ENCODE measurements around the gene SLC17A2. TPM values are rescaled to one million over a fixed set of nuclear protein-coding genes. Genes with fewer than 3 reads are reported as not detected.
A peak's percentile ranks its signal among the peaks of the same experiment; 100 is the strongest.

Gene SLC17A2
- total RNA-seq = under 1 TPM in 1 of 5 experiments, not detected in 4; 0.15 TPM
- polyA plus RNA-seq = not detected
- not detected for total RNA-seq

GRCh38 chr6:25930532-25931410 lies at the start of gene SLC17A2:
TSS of gene SLC17A2 (minus strand) at chr6:25930691. CDS start at chr6:25925796, 4,895 bp downstream.
- H3K27ac ChIP-seq (ENCODE audit: low read depth, low read length) = no peak within 1 kb of the TSS
- DNase-seq (no peak), ATAC-seq (no peak)
- H3K27me3 ChIP-seq (ENCODE audit: control insufficient read depth in 2 of 2, insufficient read depth in 2 of 2, low read length in 2 of 2) = no peaks in the 10 kb centered on the region
- no peak within 1 kb of the TSS for H3K4me3 ChIP-seq (ENCODE audit: low read length)
- no peaks in the 10 kb centered on the region for H3K36me3 ChIP-seq (ENCODE audit: control insufficient read depth in 2 of 3, insufficient read depth in 3 of 3, low read length in 3 of 3)
- H3K9me3 ChIP-seq (ENCODE audit: control insufficient read depth in 2 of 3, low read length in 3 of 3) = no peaks in the 10 kb centered on the region
- no peaks in the 10 kb centered on the region for H3K4me1 ChIP-seq (ENCODE audit: control insufficient read depth in 2 of 2, insufficient read depth in 2 of 2, low read length in 2 of 2)
- ChIA-PET CTCF (no interaction called here), POLR2A (interaction anchor here (0.6 to 1.2 kb wide), 2 partner anchors 14 to 96 kb away, joined by 3 to 4 read pairs; no protein-coding TSS in a partner anchor)
- H3K27me3 Mint-ChIP-seq = peaks cover 0 to 10% (median 4%) of the 10 kb centered on the region in 5 donors
- no peak within 1 kb of the TSS for H3K4me3 Mint-ChIP-seq
- intact Hi-C loops (cut with micrococcal nuclease) = no loop called here
- peaks cover 0 to 16% (median 0%) of the 10 kb centered on the region in 7 donors for H3K4me1 Mint-ChIP-seq
- H3K9me3 Mint-ChIP-seq = peaks cover 0 to 3% (median 0%) of the 10 kb centered on the region in 11 donors
- H3K27ac Mint-ChIP-seq = no peak within 1 kb of the TSS
- H3K36me3 Mint-ChIP-seq = no peaks in the 10 kb centered on the region

- H3K9me3 ChIP-seq (ENCODE audit: control insufficient read depth in 2 of 3, low read length in 3 of 3) = no peaks in the 10 kb centered on the region
Measured at GRCh38 chr6:25975923-25976560, 45.6 kb upstream of the SLC17A2 start.

GRCh38 chr6:25973923-25974555 lies 43.5 kb upstream of the SLC17A2 start:
- Histone ChIP-seq H3K4me3 (ENCODE audit: low read length) (no peak overlapping the region), H3K36me3 (ENCODE audit: control insufficient read depth in 2 of 3, insufficient read depth in 3 of 3, low read length in 3 of 3) (peaks cover 16 to 85% (median 58%) of the 10 kb centered on the region in 3 experiments), H3K27ac (ENCODE audit: low read depth, low read length) (no peak overlapping the region), H3K27me3 (ENCODE audit: control insufficient read depth in 2 of 2, insufficient read depth in 2 of 2, low read length in 2 of 2) (no peaks in the 10 kb centered on the region), H3K4me1 (ENCODE audit: control insufficient read depth in 2 of 2, insufficient read depth in 2 of 2, low read length in 2 of 2) (peaks cover 4 to 7% of the 10 kb centered on the region in 2 donors), H3K9me3 (ENCODE audit: control insufficient read depth in 2 of 3, low read length in 3 of 3) (no peaks in the 10 kb centered on the region)
- no peak for DNase-seq
- POLR2A ChIA-PET = interaction anchor here (1.2 to 1.5 kb wide), 2 partner anchors 11 to 43 kb away, joined by 3 to 4 read pairs; partner anchors contain the start of gene TRIM38
- peaks cover 27 to 62% (median 49%) of the 10 kb centered on the region in 5 donors for H3K36me3 Mint-ChIP-seq
- H3K9me3 Mint-ChIP-seq = no peaks in the 10 kb centered on the region
- H3K27ac Mint-ChIP-seq = no peak overlapping the region
- H3K4me3 Mint-ChIP-seq = no peak overlapping the region
- no peaks in the 10 kb centered on the region for H3K27me3 Mint-ChIP-seq
- intact Hi-C loops (cut with micrococcal nuclease) = no loop called here
- no peak for ATAC-seq
- CTCF ChIA-PET = interaction anchor here (1.4 kb wide), 1 partner anchor 12 kb away, joined by 5 read pairs; no protein-coding TSS in a partner anchor
- peaks cover 20 to 66% (median 44%) of the 10 kb centered on the region in 7 donors for H3K4me1 Mint-ChIP-seq

More at GRCh38 chr6:25975923-25976560, 45.6 kb upstream of the SLC17A2 start:
- intact Hi-C loops (cut with micrococcal nuclease) = no loop called here
- ChIA-PET POLR2A (interaction anchor here (0.7 to 1.2 kb wide), 3 partner anchors 9 to 602 kb away, joined by 3 read pairs; no protein-coding TSS in a partner anchor), CTCF (no interaction called here)
- Mint-ChIP-seq H3K27ac (peak overlapping the region in 2 of 9 donors; percentile 48 to 55), H3K9me3 (no peaks in the 10 kb centered on the region), H3K4me3 (no peak overlapping the region), H3K36me3 (peaks cover 14 to 53% (median 38%) of the 10 kb centered on the region in 5 donors), H3K27me3 (no peaks in the 10 kb centered on the region), H3K4me1 (peaks cover 19 to 51% (median 29%) of the 10 kb centered on the region in 7 donors)
- no peak for ATAC-seq
- H3K27me3 ChIP-seq (ENCODE audit: control insufficient read depth in 2 of 2, insufficient read depth in 2 of 2, low read length in 2 of 2) = no peaks in the 10 kb centered on the region
- no peak overlapping the region for H3K4me3 ChIP-seq (ENCODE audit: low read length)
- peaks cover 18 to 74% (median 50%) of the 10 kb centered on the region in 3 experiments for H3K36me3 ChIP-seq (ENCODE audit: control insufficient read depth in 2 of 3, insufficient read depth in 3 of 3, low read length in 3 of 3)
- H3K27ac ChIP-seq (ENCODE audit: low read depth, low read length) = no peak overlapping the region
- no peak for DNase-seq
- peaks cover 3 to 4% of the 10 kb centered on the region in 2 donors for H3K4me1 ChIP-seq (ENCODE audit: control insufficient read depth in 2 of 2, insufficient read depth in 2 of 2, low read length in 2 of 2)

DNA sequence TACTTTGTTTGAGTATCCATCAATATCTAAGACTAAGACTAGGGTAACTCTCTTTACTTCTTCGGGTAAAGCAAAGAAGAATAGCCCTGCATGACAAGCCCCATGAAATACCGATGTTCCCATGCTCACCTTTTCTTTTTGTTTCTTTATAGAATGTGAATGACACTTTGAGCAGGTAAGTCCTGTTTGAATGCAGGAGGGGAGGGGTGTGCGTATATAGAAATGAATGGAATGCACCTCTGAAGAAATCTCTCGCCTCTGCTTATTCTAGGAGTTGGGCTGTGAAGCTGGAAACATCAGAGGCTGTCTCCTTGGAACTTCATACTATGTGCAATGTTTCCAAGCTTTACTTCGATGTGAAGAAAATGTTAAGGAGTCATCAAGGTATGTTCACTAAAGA lies 42.4 kb upstream of the SLC17A2 start:
- no peak overlapping the region for H3K27ac ChIP-seq (ENCODE audit: low read depth, low read length)
- DNase-seq = no peak
- Mint-ChIP-seq H3K27me3 (no peaks in the 10 kb centered on the region), H3K27ac (peak overlapping the region in 3 of 9 donors; percentile 10 to 26 (median 15)), H3K9me3 (no peaks in the 10 kb centered on the region), H3K36me3 (peaks cover 32 to 69% (median 55%) of the 10 kb centered on the region in 5 donors), H3K4me1 (peaks cover 31 to 77% (median 56%) of the 10 kb centered on the region in 7 donors), H3K4me3 (no peak overlapping the region)
- intact Hi-C loops (cut with micrococcal nuclease) = no loop called here
- peaks cover 14 to 18% of the 10 kb centered on the region in 2 donors for H3K4me1 ChIP-seq (ENCODE audit: control insufficient read depth in 2 of 2, insufficient read depth in 2 of 2, low read length in 2 of 2)
- no peak overlapping the region for H3K4me3 ChIP-seq (ENCODE audit: low read length)
- no peak for ATAC-seq
- no peaks in the 10 kb centered on the region for H3K27me3 ChIP-seq (ENCODE audit: control insufficient read depth in 2 of 2, insufficient read depth in 2 of 2, low read length in 2 of 2)
- no peaks in the 10 kb centered on the region for H3K9me3 ChIP-seq (ENCODE audit: control insufficient read depth in 2 of 3, low read length in 3 of 3)
- CTCF ChIA-PET = interaction anchor here (0.9 to 1.4 kb wide), 2 partner anchors 11 to 20 kb away, joined by 4 to 5 read pairs; no protein-coding TSS in a partner anchor
- peaks cover 16 to 92% (median 61%) of the 10 kb centered on the region in 3 experiments for H3K36me3 ChIP-seq (ENCODE audit: control insufficient read depth in 2 of 3, insufficient read depth in 3 of 3, low read length in 3 of 3)
- POLR2A ChIA-PET = interaction anchor here (1.1 to 1.5 kb wide), 2 partner anchors 11 to 45 kb away, joined by 3 read pairs; a partner anchor contains a TSS

- Histone ChIP-seq H3K4me3 (ENCODE audit: low read length) (no peak overlapping the region), H3K4me1 (ENCODE audit: control insufficient read depth in 2 of 2, insufficient read depth in 2 of 2, low read length in 2 of 2) (peaks cover 19 to 26% of the 10 kb centered on the region in 2 donors), H3K9me3 (ENCODE audit: control insufficient read depth in 2 of 3, low read length in 3 of 3) (no peaks in the 10 kb centered on the region), H3K27ac (ENCODE audit: low read depth, low read length) (no peak overlapping the region), H3K27me3 (ENCODE audit: control insufficient read depth in 2 of 2, insufficient read depth in 2 of 2, low read length in 2 of 2) (no peaks in the 10 kb centered on the region), H3K36me3 (ENCODE audit: control insufficient read depth in 2 of 3, insufficient read depth in 3 of 3, low read length in 3 of 3) (peaks cover 16 to 92% (median 62%) of the 10 kb centered on the region in 3 experiments)
- Mint-ChIP-seq H3K9me3 (no peaks in the 10 kb centered on the region), H3K36me3 (peaks cover 33 to 70% (median 63%) of the 10 kb centered on the region in 5 donors), H3K4me1 (peaks cover 35 to 85% (median 58%) of the 10 kb centered on the region in 7 donors), H3K27me3 (no peaks in the 10 kb centered on the region), H3K4me3 (no peak overlapping the region), H3K27ac (peak overlapping the region in 7 of 9 donors; percentile 0 to 70 (median 46))
- DNase-seq (no peak), ATAC-seq (no peak)
- ChIA-PET POLR2A (interaction anchor here (0.5 to 1.1 kb wide), 4 partner anchors 10 to 58 kb away, joined by 3 to 4 read pairs (median 4); no protein-coding TSS in a partner anchor), CTCF (no interaction called here)
- intact Hi-C loops (cut with micrococcal nuclease) = no loop called here
Measured at GRCh38 chr6:25972128-25972527, 41.6 kb upstream of the SLC17A2 start.
